HG03064 (cell line): ENCODE results near the gene RETREG2.
A peak's percentile ranks its signal among the peaks of the same experiment; 100 is the strongest.

Experiments used
- ATAC-seq: cut with Tn5 transposase; IDR thresholded peaks from one replicate; pipeline ENCODE4 v1.9.1; 2021; ENCODE audit warnings: low read depth; ENCODE audit not compliant: unreplicated experiment

The RETREG2 gene, protein sequence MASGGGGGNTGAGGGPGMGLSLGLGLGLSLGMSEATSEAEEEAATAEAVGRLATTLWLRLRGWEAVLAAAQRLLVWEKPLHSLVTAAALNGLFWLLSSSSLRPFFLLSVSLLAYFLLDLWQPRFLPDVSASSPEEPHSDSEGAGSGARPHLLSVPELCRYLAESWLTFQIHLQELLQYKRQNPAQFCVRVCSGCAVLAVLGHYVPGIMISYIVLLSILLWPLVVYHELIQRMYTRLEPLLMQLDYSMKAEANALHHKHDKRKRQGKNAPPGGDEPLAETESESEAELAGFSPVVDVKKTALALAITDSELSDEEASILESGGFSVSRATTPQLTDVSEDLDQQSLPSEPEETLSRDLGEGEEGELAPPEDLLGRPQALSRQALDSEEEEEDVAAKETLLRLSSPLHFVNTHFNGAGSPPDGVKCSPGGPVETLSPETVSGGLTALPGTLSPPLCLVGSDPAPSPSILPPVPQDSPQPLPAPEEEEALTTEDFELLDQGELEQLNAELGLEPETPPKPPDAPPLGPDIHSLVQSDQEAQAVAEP

DNA sequence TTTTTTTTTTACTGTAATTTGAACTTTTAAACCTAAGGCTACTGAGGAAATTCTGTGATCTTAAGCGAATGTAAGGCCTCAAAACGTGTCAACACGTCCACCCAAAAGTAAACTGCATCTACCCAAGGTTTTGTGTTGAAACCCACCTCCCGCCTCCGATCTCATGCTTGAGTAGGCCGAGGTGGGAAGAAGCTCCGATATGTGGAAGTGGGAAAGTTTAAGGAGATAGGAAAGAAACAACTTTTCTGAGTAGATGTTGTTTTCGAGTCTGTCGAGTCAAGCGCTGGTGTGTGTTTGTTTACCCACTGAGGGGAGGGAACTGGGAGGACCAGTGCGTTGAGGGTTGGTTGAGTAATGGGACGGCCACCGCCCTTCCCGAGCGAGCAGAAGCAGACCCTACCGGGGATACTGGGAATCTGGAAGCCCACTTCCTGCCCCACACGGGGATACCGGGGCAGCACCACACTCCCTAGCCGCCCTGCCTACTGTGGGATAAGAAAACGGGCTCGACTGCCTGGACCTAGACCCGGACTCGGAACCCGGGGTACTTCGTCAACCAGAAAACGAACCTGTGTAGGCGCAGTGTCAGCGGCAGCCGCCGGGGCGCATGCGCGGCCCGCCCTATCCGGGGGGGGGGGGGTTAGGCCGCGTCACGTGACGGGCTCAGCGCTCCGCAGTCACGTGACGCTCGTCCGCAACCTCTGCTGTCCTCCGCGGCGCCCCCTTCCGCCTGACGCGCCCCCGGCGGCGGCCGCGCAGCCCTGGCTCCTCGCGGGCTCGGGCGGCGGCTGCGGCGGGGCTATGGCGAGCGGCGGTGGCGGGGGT, at the start of gene RETREG2:
Gene RETREG2 (plus strand): TSS at position 724 of the 825 bp plus-strand sequence. CDS start 78 bp downstream, at position 802.
- peak; percentile 36 for ATAC-seq

DNA sequence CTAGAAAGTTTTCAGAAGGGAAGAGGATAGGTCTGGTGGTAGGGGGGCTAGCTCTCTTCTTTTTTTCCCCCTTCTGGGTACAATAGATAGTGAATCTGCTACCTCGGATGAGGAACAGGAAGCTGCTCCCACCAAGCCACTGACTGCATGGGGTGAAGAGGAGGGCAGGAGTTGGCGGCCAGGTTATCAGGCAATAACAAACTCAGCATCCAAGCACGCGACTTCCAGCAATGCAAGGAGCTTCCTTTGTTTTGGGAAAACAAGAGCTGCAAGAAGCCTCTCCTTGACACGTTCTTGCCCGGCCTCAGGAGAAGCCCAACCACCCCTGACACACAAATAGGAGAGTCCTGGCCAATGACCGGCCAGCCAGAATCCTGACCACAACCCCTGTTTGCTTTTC, 49.7 kb upstream of the RETREG2 start:
- no peak for ATAC-seq

DNA sequence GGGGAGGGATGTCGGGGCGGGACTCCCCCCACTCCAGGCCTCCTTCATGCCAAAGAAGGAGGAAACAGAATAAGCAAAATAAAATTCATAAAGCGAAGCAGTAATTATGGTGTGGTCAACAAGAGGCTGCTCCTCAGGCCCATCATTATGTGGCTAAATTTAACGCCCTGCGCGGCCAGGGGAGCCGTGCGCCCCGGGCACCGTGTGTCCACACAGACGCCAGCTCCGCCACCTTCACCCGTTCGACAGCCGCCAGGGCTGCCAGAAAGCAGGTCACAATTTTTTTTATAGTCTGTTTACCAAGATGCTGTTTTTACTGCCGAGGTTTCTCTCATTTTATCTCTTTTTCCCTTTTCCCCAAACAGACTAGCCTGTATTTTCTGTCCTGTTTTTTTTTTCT, 48.5 kb upstream of the RETREG2 start:
- no peak for ATAC-seq

DNA sequence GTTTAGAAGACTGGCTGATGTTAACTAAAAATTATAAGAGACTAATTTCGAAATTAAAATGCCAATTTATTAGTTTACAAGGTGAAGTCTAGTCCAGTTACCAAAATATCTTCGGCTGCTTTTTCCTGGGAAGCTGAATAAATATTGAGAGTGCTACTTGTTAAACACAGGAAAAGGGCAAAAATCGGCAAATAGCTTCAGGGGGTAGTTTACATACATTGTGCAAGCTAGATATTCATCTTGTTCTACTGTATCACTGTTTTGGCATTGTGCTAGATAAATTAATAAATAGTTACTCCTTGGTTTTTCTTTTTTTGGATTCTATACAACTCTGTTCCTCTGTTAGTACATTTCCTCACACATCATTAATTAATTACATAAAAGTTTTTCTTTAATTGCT, 46.7 kb upstream of the RETREG2 start:
- ATAC-seq, result no peak

DNA sequence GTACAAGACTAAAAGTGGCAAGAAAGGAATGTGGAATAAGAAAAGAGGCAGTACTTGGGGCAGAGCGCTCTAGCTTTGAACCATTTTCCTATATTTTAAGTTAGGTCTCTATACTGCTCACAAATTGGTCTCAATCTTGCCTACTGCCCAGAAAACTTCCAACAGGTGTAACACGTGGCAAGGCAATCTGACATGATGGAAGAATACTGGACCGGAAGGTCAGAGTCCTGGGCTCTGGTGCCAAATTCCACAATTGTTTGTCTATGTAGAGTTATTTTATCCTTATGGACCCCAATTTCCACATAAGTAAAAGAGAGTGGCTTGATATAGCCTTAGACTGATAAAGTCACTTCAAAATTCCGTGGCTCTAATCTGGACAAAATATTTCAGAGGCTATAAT, 46.3 kb upstream of the RETREG2 start:
- no peak for ATAC-seq

DNA sequence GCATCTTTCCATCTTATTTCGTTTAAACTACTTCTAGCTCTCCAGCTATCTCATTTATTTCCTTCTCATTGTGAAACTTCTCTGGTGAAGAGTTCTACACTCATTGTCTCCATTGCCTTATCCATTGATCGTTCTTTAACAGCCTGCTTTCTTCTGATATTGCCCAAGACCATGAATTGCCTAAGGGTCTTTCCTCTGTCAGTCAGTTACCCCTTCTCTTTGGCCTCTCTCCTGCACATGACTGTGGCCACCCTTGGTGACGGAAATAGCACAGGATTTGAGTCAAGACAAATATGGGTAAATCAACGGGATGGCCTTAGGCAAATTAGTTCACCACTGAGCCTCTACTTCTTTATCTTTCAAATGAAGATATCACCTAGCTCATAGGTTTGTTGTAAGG, 44.1 kb upstream of the RETREG2 start:
- ATAC-seq, result no peak

DNA sequence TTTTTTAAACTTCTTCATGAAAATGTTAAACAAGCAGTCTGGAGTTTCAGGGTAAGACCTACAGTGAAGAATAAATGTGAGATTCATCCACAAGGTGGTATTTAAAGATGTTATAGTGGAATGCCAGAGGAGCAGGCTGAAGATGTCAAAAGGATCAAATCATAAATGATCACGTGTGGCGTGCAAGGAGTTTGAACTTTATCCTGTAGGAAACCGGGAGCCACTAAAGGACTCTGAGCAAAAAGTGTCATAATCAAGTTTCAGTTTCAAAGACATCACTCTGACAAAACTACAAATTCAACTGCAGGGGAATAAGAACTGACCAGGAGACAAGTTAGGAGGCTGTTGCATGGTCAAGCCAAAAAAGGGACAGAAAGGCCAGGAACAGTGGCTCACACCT, 37.4 kb upstream of the RETREG2 start:
- ATAC-seq, result no peak

DNA sequence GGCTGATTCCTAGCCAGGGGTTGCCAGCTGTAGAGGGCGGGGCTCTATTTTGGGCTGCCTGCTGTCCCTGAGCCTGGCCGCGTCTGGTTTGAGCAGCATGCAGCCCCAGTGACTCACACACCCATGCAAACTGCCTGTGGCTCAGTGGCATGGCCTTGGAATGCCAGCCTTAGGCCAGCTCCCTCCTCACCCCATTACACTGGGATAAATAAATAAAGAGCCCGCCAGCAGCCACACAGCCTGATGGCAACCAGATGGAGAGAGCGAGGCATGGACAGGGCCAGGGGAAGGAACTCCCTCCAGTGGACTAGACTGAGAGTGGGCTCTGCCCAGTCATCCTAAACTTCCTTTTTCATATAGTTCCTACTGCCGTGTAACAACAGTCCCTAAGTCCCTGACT, 35.7 kb upstream of the RETREG2 start:
- ATAC-seq, result no peak

DNA sequence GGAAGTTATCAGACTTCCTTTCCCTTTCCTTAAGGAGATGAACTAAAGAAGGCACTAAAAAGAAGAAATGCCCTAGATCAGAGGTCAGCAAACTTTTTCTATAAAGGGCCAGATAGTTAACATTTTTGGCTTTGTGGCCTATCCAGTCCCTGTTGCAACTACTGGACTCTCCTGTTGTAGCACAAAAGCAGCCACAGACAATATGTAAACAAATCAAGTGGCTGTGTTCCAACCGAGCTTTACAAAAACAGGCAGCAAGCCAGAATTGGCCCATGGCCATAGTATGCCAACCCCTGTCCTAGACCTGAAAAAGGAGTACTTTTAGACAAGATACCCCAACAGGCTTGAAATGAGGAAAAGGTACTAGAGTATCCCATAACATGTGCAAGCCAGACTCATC, 28.4 kb upstream of the RETREG2 start:
- ATAC-seq, result no peak

DNA sequence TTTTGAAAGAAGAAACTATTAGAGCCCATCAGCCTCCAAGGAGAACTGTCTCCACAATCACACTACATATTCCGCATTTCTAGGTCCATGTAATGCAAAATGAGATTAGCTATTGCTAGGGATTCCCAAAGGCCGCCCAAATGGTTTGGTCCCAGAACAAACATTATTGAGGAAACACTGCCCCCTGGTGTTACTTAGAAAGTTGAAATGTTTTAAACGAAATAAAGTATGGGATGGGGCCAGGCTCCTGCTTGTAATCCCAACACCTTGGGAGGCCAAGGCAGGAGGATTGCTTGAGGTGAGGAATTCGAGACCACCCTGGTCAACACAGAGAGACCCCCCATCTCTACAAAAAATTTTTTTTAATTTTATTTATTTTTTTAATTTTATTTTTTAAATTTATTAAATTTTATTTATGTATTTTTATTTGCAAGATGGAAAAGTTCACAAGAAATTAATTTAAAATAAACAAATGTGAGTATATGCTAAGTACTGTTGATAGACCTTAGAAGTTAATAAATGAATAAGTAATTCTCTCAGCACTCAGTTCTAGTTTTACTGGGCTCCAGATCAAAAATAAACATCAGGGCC, 22.9 kb upstream of the RETREG2 start:
- no peak for ATAC-seq

DNA sequence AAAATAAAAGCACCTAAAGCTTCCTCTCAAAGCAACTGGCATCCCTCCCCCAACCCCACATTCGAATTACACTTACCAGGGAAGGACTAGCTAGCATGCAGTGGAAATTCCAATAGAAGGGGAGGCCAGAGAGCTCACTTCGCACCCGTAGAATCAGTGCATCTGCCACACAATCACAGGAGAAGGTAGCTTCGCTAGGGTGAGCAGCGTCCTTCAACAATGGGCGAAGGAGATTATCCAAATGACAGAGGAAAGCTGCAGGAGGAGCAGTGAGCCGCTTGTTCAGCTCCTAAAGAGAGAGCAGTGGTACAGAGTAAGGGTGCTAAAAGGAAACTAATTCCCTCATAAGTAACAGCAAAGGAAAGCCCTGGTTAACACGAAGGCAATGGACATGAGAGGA, 20.7 kb upstream of the RETREG2 start:
- ATAC-seq, result no peak

DNA sequence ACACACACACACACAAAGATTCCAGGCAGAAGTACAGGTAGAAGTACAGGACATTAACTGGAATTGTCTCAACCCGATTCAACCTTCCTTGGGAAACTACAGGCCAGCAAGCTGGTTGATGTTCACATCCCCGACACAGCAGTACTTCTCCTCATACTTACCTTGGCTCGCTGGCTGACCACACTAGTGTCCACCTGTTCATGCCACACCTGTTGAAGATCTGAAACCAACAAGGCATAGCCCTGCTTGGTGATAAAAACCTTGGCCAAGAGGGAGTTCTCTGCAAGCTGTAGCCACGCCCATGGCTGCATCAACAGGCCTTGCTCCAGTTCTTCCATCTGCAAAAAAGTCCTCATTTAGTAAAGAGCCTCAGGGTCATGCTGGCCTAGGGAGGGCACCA, 20.1 kb upstream of the RETREG2 start:
- no peak for ATAC-seq

DNA sequence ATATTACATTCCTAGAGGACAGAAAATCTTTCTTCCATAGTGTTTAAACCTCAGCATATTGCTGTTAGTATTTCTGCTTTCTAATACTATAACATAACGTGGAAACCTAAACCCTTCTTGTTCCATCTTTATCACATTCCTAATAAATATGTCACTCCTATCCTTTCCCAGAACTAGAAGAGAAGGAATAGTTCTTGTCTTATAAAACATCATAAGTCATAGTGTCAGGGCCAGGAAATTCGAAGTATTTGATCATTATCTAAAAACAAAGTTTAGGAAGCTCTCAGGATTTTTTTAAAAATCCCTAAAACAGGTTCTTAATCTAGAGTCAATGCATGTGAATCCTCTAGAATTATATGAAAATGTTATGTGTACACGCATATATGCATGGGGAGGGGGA, 19.5 kb upstream of the RETREG2 start:
- no peak for ATAC-seq

DNA sequence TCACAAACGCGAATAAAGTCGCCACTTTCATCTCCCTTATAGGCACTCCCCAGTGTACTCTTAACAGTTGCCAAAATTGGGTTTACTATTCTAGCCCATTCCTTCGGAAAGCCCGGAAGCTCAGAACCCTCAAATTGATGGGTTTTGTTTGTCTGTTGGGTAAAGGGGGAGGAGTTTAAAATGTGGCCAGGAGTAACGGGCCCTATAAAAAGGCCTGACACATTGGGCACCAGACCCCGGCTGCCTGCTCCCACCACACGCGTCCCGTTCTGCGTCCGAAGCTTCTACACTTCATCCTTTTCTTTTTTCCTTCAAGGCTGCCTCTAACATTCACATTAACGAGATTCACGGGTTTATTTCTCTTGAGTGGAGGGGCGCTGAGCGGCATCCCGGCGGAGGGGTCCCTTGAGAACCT, 18.3 kb upstream of the RETREG2 start:
- peak; percentile 2 for ATAC-seq

DNA sequence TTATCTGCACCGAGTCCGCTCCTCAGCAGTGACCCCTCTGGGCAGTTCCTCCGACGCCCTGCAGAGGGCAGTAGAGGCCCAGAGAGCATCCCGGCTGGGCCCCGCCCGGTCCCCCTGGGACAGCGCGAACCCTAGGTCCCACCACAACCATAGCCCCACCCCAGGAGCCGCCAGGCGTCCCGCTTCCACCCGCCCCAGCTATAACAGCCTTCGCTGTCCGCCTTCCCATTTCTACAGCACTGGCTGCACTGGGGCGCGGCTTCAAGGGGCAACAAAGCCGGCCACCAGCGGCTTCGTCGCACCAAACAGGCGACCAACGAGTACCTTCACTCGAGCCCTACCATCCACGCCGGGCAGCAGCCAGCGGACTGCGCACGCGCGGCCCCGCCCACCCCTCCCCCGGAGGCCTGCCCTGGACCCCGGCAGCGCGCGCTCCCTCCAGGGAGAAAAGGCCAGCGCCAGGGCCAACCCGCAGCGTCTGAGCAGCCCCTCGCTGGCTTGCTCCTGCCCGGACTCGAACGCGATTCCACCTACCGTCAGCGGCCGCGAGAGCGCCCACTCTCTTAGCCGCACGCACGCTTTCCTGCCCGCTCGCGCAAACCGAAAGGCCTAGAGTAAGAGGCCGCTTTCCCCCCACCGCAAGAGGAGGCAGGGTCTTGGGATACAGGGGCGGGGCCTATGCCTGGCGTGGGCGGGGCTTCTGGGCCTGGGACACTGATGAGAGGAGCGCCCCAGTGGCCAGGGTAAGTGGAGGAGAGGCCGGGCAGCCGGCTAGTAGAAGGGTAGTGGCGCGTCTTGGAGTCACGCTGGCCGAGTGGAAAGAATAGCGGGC, 17.7 kb upstream of the RETREG2 start, which contains the start of gene NHEJ1:
Gene NHEJ1 (minus strand): TSS at position 630 of the 832 bp plus-strand sequence. CDS start 2,453 bp downstream, outside the sequence.
- ATAC-seq, result peak; percentile 84

DNA sequence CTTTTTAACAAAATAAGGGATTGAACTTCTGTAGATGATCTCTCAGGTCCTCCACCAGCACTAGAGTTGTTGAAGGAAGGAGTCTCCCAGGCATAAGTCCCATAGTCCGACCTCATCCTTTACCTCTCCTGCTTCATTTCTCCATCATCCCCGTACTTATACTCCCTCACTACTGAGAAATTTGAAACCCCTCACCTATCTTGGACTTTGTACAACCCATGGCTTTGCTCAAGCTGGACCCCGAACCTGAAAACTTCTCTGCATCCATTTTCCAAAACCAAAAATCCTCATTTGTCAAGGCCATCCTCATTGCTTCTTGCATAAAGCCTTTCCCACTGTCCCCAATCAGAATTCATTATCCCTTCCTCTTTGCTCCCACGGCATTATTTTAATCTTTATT, 17.0 kb upstream of the RETREG2 start:
- ATAC-seq, result no peak

DNA sequence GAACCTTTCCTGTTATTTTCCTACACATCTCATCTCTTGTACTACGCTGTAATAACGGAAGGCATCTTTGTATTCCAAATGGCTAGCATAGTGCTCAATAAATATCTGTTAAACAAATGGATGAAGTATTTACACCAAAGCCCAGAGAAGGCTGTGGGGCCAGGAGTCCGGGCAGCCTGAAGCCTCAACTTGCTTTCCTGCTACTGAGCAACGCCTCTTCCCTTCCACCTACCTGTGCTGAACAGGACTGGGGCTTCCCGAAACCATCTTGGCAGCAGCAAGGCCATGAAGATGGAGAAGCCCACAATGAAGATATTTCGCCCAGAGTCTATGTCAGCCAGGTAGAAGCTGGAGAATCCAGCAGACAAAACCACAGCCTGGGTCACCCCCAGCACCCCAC, 14.9 kb upstream of the RETREG2 start:
- ATAC-seq, result no peak

DNA sequence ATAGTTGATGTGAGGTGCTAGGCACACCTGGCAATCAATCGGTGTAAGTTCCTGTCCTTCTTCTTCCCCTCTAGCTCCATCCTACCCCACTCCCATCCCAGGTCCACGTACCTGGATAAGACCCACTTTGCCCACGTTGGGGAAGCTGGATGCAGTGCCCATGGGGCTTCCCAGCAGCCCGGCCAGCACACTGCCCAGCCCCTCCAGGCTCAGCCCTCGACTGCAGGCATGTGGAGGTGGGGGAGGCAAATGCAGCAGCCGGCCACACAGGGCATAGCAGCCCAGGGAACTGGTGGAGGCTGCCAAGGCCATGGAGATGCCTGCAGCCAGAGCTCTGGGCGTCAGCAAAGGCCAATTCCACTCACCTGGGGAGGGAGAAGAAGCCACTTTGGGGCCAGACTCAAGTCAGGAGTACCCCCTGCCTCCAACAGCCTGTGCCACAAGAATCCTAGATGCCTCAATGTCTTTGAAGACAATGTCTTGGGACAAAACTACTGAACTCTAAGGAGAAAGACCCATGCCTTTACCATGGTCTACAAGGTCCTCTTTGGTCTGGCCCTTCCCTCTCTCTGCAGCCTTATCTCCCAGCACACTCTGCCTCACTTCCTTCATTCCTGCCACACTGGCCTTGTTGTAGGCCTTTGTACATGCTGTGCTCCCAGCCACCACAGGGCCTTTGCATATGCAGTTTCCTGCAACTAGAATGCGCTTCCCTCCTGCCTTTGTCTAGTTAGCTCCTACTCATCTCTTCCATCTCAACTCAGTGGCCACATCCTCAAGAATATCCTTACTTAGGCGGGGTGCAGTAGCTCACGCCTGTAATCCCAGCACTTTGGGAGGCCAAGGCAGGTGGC, 12.8 kb upstream of the RETREG2 start:
- ATAC-seq, result no peak

DNA sequence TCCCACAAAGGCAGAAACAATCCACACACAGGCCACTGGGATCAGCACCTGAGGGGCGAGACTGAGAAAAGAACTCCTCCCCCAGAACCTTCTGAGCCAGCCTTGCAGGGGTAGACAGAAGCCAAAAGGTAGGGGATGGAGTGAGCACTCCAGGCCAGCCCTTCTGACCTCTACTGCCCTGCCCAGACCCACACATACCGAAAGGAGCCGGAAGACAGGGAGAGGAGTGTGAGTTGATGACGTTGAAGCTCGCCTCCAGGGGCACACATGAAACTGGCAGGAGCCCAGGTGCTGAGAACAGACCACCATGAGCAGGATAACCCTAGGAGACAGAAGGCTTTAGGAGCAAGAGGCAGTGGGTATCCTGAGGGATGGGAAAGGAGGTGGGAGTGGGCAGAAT, 10.1 kb upstream of the RETREG2 start:
- ATAC-seq, result no peak
